BLaER1 (cell line): Measurements from ENCODE around the gene CDK5RAP3.

ENCODE experiments used
- H3K27ac ChIP-seq: shearing (Covaris generic); formaldehyde crosslinking; 2 replicates; pipeline ENCODE4 v1.8.1; 2022
- H3K27me3 ChIP-seq: shearing (Covaris generic); formaldehyde crosslinking; 2 replicates; pipeline ENCODE4 v1.8.1; 2022
- H3K36me3 ChIP-seq: shearing (Covaris generic); formaldehyde crosslinking; 2 replicates; pipeline ENCODE4 v1.8.1; 2022
- H3K4me1 ChIP-seq: shearing (Covaris generic); formaldehyde crosslinking; 2 replicates; pipeline ENCODE4 v1.8.1; 2022
- H3K4me2 ChIP-seq: shearing (Covaris generic); formaldehyde crosslinking; 2 replicates; pipeline ENCODE4 v1.8.1; 2022
- H3K4me3 ChIP-seq: shearing (Covaris generic); formaldehyde crosslinking; 2 replicates; pipeline ENCODE4 v1.8.1; 2022
- H3K9ac ChIP-seq: shearing (Covaris generic); formaldehyde crosslinking; 2 replicates; pipeline ENCODE4 v1.8.1; 2022
- H3K9me3 ChIP-seq: shearing (Covaris generic); formaldehyde crosslinking; 2 replicates; pipeline ENCODE4 v1.8.1; 2022
- H4K20me1 ChIP-seq: shearing (Covaris generic); formaldehyde crosslinking; 2 replicates; pipeline ENCODE4 v1.8.1; 2022
- Cebpa-rat ChIP-seq: shearing (Covaris generic); IDR thresholded peaks from 2 replicates; pipeline ENCODE4 v1.8.1; 2022

The CDK5RAP3 gene

DNA sequence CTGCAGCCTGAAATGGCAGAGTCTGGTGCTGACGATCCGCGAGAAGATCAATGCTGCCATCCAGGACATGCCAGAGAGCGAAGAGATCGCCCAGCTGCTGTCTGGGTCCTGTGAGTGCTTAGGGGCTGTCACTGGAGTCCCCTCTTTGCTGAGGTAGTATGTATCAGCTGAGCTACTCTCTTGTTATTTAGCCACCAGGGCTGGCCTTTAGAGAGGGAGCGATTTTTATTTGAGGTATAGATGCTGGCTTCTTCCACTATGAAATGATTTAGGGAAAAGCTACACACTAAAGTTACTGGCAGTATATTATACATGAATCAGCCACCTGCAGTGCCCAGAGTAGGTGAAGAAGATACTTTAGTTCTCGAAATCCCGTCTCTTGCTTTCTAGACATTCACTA lies 2.6 kb downstream of the CDK5RAP3 start:
- H3K4me1 ChIP-seq = peaks cover 44% of the 10 kb centered on the region
- H3K9ac ChIP-seq = no peak overlapping the region
- H3K4me2 ChIP-seq = no peak overlapping the region
- H3K4me3 ChIP-seq = no peak overlapping the region
- no peak for TF ChIP-seq Cebpa-rat
- H3K27ac ChIP-seq = no peak overlapping the region
- H4K20me1 ChIP-seq = no peaks in the 10 kb centered on the region
- H3K9me3 ChIP-seq = no peaks in the 10 kb centered on the region
- H3K36me3 ChIP-seq = peaks cover 52% of the 10 kb centered on the region
- H3K27me3 ChIP-seq = no peaks in the 10 kb centered on the region

DNA sequence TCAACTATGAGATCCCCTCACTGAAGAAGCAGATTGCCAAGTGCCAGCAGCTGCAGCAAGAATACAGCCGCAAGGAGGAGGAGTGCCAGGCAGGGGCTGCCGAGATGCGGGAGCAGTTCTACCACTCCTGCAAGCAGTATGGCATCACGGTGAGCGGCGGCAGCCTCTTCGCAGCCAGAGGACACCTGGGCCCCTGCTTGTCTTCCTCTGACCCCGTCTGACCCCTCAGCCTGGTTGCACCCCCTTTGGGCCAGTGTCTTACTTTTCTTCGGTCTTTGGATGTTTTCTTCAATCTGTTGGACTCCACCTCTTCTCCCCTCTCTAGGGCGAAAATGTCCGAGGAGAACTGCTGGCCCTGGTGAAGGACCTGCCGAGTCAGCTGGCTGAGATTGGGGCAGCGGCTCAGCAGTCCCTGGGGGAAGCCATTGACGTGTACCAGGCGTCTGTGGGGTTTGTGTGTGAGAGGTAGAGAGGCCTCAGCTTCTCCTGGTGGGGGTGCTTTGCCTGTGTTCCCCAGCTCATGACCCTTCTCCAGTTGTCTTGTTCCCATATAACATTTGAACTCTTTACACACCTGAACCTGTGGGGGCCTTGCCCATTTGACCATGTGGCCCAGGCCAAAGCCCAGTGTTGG lies 4.4 kb downstream of the CDK5RAP3 start:
- Histone ChIP-seq H3K9me3 (no peaks in the 10 kb centered on the region), H3K4me2 (peak overlapping the region; percentile 31), H3K4me3 (no peak overlapping the region), H3K4me1 (peaks cover 35% of the 10 kb centered on the region), H3K9ac (peak overlapping the region; percentile 35; the same call in 1 of the 2 replicates), H4K20me1 (no peaks in the 10 kb centered on the region), H3K27ac (peak overlapping the region; percentile 47; the same call in 1 of the 2 replicates), H3K36me3 (peaks cover 69% of the 10 kb centered on the region), H3K27me3 (no peaks in the 10 kb centered on the region)
- no peak for TF ChIP-seq Cebpa-rat

DNA sequence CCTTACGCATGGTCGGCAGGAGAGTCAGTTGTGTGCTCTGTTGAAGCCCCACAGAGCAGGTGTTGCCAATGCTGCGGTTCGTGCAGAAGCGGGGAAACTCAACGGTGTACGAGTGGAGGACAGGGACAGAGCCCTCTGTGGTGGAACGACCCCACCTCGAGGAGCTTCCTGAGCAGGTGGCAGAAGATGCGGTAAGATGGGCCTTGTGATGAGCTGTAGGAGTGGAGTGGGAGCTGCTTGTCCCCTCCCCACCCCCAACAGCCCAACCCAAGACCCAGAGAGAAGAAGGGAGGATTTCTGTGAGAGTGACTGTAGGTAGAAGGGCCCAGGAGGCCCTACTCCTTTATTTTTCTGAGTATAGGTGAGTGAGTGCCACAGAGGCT lies 4.9 kb downstream of the CDK5RAP3 start:
- no peak for TF ChIP-seq Cebpa-rat
- Histone ChIP-seq H3K27me3 (no peaks in the 10 kb centered on the region), H3K4me2 (peak overlapping the region; percentile 31), H3K9me3 (no peaks in the 10 kb centered on the region), H3K9ac (peak overlapping the region; percentile 35; the same call in 1 of the 2 replicates), H3K4me3 (no peak overlapping the region), H3K36me3 (peaks cover 74% of the 10 kb centered on the region), H4K20me1 (0 out of 2 replicates have a peak, but pooled peaks cover 3% of the 10 kb centered on the region), H3K4me1 (peaks cover 36% of the 10 kb centered on the region), H3K27ac (peak overlapping the region; percentile 47; the same call in 1 of the 2 replicates)

DNA sequence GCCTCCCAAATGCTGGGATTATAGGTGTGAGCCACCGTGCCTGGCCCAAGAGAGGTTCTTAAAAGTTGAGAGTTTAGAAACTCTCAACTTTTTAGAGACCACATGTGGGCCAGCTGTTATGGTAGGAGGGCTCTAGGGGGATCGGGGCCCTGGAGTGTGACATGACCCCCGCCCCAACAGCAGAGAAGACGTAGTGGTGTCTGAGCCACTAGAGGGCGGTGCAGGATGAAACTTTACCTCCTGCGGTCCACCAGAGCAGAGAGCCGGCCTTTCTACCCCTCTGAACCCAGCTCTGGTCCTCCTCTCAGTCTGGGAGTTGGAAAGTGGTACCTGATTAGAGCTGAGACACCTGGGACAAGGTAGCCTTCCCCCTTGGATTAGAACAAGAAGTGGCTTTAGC lies 7.4 kb downstream of the CDK5RAP3 start:
- Histone ChIP-seq H3K4me3 (no peak overlapping the region), H3K9me3 (no peaks in the 10 kb centered on the region), H3K4me1 (peaks cover 39% of the 10 kb centered on the region), H3K9ac (no peak overlapping the region), H3K36me3 (peaks cover 99% of the 10 kb centered on the region), H3K27ac (no peak overlapping the region), H3K4me2 (no peak overlapping the region), H3K27me3 (no peaks in the 10 kb centered on the region), H4K20me1 (peaks cover 24% of the 10 kb centered on the region; the same call in 1 of the 2 replicates)
- no peak for TF ChIP-seq Cebpa-rat

DNA sequence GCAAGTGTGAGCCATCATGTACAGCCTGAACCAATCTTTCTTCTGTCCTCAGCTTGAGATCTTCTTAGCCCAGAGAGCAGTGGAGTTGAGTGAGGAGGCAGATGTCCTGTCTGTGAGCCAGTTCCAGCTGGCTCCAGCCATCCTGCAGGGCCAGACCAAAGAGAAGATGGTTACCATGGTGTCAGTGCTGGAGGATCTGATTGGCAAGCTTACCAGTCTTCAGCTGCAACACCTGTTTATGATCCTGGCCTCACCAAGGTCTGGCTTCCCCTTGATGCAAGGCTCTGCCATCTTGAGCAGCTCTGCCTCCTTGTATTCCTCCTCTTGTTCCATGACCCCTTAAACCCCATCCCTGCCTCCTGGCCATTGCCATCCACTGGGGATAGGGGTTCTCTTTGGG lies 9.6 kb downstream of the CDK5RAP3 start:
- Histone ChIP-seq H3K4me2 (peak overlapping the region; percentile 60; the same call in 1 of the 2 replicates), H3K9ac (0 out of 2 replicates have a peak overlapping the region, but pooled peaks have one; percentile 50), H3K27me3 (no peaks in the 10 kb centered on the region), H3K27ac (no peak overlapping the region), H3K9me3 (no peaks in the 10 kb centered on the region), H3K4me1 (peaks cover 32% of the 10 kb centered on the region), H4K20me1 (peaks cover 24% of the 10 kb centered on the region; the same call in 1 of the 2 replicates), H3K36me3 (peaks cover 99% of the 10 kb centered on the region), H3K4me3 (no peak overlapping the region)
- TF ChIP-seq Cebpa-rat = no peak

DNA sequence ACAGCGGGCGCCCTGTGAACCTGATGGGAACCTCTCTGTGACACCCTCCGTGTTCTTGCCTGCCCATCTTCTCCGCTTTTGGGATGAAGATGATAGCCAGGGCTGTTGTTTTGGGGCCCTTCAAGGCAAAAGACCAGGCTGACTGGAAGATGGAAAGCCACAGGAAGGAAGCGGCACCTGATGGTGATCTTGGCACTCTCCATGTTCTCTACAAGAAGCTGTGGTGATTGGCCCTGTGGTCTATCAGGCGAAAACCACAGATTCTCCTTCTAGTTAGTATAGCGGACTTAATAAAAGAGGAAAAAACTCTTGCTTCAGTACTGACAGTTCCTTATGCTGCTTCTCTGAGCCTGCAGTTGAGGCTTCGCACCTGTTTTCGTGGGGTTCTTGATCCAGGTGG lies 10.5 kb downstream of the CDK5RAP3 start:
- Histone ChIP-seq H3K9ac (peak overlapping the region; percentile 50; the same call in 1 of the 2 replicates), H3K36me3 (peaks cover 92% of the 10 kb centered on the region), H3K27me3 (no peaks in the 10 kb centered on the region), H3K4me2 (peak overlapping the region; percentile 60), H3K9me3 (no peaks in the 10 kb centered on the region), H4K20me1 (peaks cover 24% of the 10 kb centered on the region; the same call in 1 of the 2 replicates), H3K27ac (peak overlapping the region; percentile 10; the same call in 1 of the 2 replicates), H3K4me1 (peaks cover 27% of the 10 kb centered on the region), H3K4me3 (no peak overlapping the region)
- no peak for TF ChIP-seq Cebpa-rat

DNA sequence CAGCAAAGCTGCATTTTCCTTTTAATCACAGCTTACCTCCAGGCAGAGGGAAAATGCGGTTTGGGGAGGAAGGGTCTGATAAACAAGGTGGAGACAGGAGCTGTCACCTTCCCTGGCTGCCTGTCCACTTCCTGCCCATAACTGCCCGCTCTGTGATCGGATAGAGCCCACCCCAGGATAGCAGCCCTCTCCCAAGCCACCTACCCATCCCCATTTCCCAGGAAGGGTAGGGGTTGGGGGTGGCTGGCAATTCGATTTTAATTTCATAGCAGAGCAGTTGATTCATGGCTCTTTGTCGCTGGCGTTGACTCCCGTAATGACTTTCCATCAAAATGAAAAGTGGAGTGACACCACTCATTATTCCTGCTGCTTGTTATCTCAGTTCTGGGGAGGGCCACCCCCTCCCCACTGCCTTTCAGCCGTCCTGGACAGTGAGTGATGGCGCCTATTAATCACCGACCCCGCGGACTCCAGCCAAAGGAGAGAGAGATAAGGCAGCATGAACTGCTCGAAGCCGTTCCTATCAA lies 11.2 kb downstream of the CDK5RAP3 start:
- H3K9me3 ChIP-seq = no peaks in the 10 kb centered on the region
- H3K4me3 ChIP-seq = no peak overlapping the region
- H3K9ac ChIP-seq = peak overlapping the region; percentile 50; the same call in 1 of the 2 replicates
- H3K4me2 ChIP-seq = peak overlapping the region; percentile 60
- peaks cover 27% of the 10 kb centered on the region for H3K4me1 ChIP-seq
- no peaks in the 10 kb centered on the region for H3K27me3 ChIP-seq
- H3K27ac ChIP-seq = peak overlapping the region; percentile 10
- H4K20me1 ChIP-seq = peaks cover 24% of the 10 kb centered on the region; the same call in 1 of the 2 replicates
- TF ChIP-seq Cebpa-rat = no peak
- peaks cover 86% of the 10 kb centered on the region for H3K36me3 ChIP-seq

DNA sequence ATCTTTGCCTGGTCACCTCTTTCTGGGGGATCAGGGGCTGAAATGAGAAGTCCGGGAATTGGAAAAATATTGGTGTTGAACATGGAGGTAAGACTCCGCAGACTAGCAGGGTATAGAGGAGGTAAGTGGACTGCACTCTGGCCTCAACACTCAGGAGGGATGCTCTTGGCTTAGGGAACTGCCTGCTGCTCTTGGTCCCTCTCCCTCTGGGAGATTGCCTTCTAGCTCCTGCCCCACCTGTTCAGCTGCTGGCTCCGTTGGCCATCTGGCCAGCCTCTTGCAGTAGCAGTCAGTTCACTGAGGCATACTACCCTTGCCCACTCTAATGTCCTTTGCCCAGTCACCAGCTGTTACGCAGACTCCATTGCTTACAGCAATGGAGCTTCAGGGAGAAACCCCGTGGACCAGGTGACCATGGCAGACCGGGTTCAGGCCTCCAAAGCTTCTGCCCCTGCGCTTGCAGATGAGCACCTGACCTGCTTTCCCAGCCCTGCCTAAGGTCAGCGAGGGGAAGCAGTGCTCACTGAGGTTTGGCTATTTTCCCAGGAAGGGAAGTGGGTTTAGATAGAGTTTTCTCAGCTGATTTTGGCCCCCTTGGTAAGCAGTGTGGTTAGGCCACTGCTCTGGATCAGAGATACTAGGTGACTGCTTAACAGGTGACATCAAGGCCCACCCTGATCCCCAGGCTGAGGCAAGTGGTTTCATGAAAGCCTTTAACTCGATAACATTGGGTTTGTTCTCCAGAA lies 11.9 kb downstream of the CDK5RAP3 start:
- peaks cover 80% of the 10 kb centered on the region for H3K36me3 ChIP-seq
- no peak overlapping the region for H3K4me2 ChIP-seq
- H3K27ac ChIP-seq = no peak overlapping the region
- H3K9ac ChIP-seq = no peak overlapping the region
- H3K4me3 ChIP-seq = no peak overlapping the region
- peaks cover 24% of the 10 kb centered on the region; the same call in 1 of the 2 replicates for H4K20me1 ChIP-seq
- H3K4me1 ChIP-seq = peaks cover 31% of the 10 kb centered on the region
- H3K9me3 ChIP-seq = no peaks in the 10 kb centered on the region
- TF ChIP-seq Cebpa-rat = no peak
- H3K27me3 ChIP-seq = no peaks in the 10 kb centered on the region

DNA sequence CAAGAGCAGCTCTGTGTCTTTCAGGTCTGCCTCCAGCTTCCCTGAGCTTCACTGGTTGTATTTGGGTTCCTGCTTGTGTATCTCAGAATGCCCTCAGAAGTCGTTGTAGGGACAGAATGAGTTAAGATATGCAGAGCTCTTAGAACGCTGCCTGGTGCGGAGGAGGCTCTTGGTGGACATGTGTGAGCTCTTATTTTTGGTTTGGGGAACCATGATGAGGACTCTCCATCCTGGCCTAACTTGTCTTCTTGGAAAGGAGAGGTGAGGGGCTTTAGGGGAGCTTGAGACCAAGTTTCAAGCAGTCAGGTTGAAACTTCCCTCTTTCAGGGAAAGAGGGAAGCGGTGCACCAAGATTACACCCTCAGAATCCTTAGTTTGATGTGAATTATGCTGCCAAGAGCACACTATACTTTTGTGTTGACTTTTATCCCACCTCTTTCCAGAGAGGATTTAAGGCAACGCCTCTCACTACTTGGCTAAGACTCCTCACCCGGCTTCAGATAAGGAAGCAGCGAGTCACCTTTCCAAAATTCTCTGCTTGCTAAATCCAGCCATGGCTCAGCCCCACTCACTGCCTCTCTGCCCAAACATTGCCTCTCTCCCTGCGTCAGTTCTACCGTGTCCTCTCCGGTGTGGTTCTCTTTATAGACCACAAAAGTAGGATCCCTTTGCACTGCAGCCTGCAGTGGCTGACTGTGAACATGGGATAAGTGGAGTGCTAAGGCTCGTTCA lies 12.7 kb downstream of the CDK5RAP3 start:
- Histone ChIP-seq H3K9ac (no peak overlapping the region), H3K27me3 (no peaks in the 10 kb centered on the region), H3K27ac (no peak overlapping the region), H3K9me3 (no peaks in the 10 kb centered on the region), H3K36me3 (peaks cover 71% of the 10 kb centered on the region), H3K4me2 (no peak overlapping the region), H3K4me3 (no peak overlapping the region), H4K20me1 (peaks cover 24% of the 10 kb centered on the region; the same call in 1 of the 2 replicates), H3K4me1 (peaks cover 32% of the 10 kb centered on the region)
- no peak for TF ChIP-seq Cebpa-rat
